Astrocyte (in vitro differentiated cells and primary cell): ENCODE measurements around the gene PLA2G2F.

Experiments used
- EZH2 ChIP-seq: IDR thresholded peaks from 2 replicates; pipeline ENCODE4 v1.6.1; 2012; ENCODE audit warnings: mild to moderate bottlenecking, low read length, inconsistent platforms; ENCODE audit not compliant: insufficient read depth
- TF ChIP-seq, protein P1 (sequence below): IDR thresholded peaks from 2 replicates; pipeline ENCODE4 v1.5.1; 2011; ENCODE audit warnings: low read depth, mild to moderate bottlenecking, inconsistent platforms, low read length, moderate library complexity; ENCODE audit not compliant: insufficient read depth

- TF ChIP-seq, protein P1, sequence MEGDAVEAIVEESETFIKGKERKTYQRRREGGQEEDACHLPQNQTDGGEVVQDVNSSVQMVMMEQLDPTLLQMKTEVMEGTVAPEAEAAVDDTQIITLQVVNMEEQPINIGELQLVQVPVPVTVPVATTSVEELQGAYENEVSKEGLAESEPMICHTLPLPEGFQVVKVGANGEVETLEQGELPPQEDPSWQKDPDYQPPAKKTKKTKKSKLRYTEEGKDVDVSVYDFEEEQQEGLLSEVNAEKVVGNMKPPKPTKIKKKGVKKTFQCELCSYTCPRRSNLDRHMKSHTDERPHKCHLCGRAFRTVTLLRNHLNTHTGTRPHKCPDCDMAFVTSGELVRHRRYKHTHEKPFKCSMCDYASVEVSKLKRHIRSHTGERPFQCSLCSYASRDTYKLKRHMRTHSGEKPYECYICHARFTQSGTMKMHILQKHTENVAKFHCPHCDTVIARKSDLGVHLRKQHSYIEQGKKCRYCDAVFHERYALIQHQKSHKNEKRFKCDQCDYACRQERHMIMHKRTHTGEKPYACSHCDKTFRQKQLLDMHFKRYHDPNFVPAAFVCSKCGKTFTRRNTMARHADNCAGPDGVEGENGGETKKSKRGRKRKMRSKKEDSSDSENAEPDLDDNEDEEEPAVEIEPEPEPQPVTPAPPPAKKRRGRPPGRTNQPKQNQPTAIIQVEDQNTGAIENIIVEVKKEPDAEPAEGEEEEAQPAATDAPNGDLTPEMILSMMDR, result no peak
- no peak for TF ChIP-seq EZH2
These were observed 31.8 kb upstream of the PLA2G2F start for GRCh38 chr1:20107351-20107750.
